Astrocyte (in vitro differentiated cells and primary cell): Measurements from ENCODE around the gene NAV2. TPM values are rescaled to one million over a fixed set of nuclear protein-coding genes. Genes with fewer than 3 reads are reported as not detected.

ENCODE experiments used
- DNase-seq: peaks from one replicate; pipeline ENCODE4 v3.0.0-alpha.2; 2010; ENCODE audit warnings: low read depth
- FAIRE-seq: peaks from 2 replicates; lab custom pipeline; 2011; peaks lifted over from hg19 to GRCh38; lab: Jason Lieb, UNC
- H2AFZ ChIP-seq: 2 replicates; pipeline ENCODE4 v1.6.0; 2012; ENCODE audit warnings: low read depth, low read length, inconsistent platforms
- H3K27ac ChIP-seq: 2 replicates; pipeline ENCODE4 v1.5.1; 2011; ENCODE audit warnings: low read depth, low read length, inconsistent platforms
- H3K27me3 ChIP-seq: 2 replicates; pipeline ENCODE4 v1.6.0; 2011; ENCODE audit warnings: low read length, inconsistent platforms; ENCODE audit not compliant: insufficient read depth
- H3K36me3 ChIP-seq: 2 replicates; pipeline ENCODE4 v1.5.1; 2011; ENCODE audit warnings: low read length, inconsistent platforms; ENCODE audit not compliant: insufficient read depth
- H3K4me1 ChIP-seq: 2 replicates; pipeline ENCODE4 v1.5.1; 2011; ENCODE audit warnings: low read length, inconsistent platforms; ENCODE audit not compliant: insufficient read depth
- H3K4me2 ChIP-seq: 2 replicates; pipeline ENCODE4 v1.6.0; 2012; ENCODE audit warnings: low read length, inconsistent platforms
- H3K4me3 ChIP-seq: 2 replicates; pipeline ENCODE4 v1.5.1; 2011; ENCODE audit warnings: low read depth, mild to moderate bottlenecking, low read length, inconsistent platforms; ENCODE audit not compliant: insufficient read depth
- H3K79me2 ChIP-seq: 2 replicates; pipeline ENCODE4 v1.6.0; 2012; ENCODE audit warnings: mild to moderate bottlenecking, low read length, inconsistent platforms; ENCODE audit not compliant: insufficient read depth
- H3K9ac ChIP-seq: 2 replicates; pipeline ENCODE4 v1.6.0; 2012; ENCODE audit warnings: mild to moderate bottlenecking, low read length, inconsistent platforms
- H3K9me3 ChIP-seq: 2 replicates; pipeline ENCODE4 v1.5.1; 2012; ENCODE audit warnings: low read depth, mild to moderate bottlenecking, low read length, inconsistent platforms; ENCODE audit not compliant: insufficient read depth
- H4K20me1 ChIP-seq: 2 replicates; pipeline ENCODE4 v1.6.0; 2012; ENCODE audit warnings: low read length, inconsistent platforms; ENCODE audit not compliant: insufficient read depth
- H3K27ac Mint-ChIP-seq: one replicate; pipeline ENCODE4 v1.8.0; 2021; ENCODE audit warnings: mild to moderate bottlenecking, mixed read lengths; ENCODE audit not compliant: unreplicated experiment
- H3K27me3 Mint-ChIP-seq: one replicate; pipeline ENCODE4 v1.8.0; 2021; ENCODE audit warnings: low read depth, mixed read lengths; ENCODE audit not compliant: unreplicated experiment
- H3K36me3 Mint-ChIP-seq: one replicate; pipeline ENCODE4 v1.8.0; 2021; ENCODE audit warnings: low read depth, mixed read lengths; ENCODE audit not compliant: unreplicated experiment
- H3K4me1 Mint-ChIP-seq: one replicate; pipeline ENCODE4 v1.8.0; 2021; ENCODE audit warnings: low read depth, mixed read lengths; ENCODE audit not compliant: unreplicated experiment
- H3K4me3 Mint-ChIP-seq: one replicate; pipeline ENCODE4 v1.8.0; 2021; ENCODE audit warnings: mild to moderate bottlenecking, moderate library complexity, mixed read lengths; ENCODE audit not compliant: unreplicated experiment
- H3K9me3 Mint-ChIP-seq: one replicate; pipeline ENCODE4 v1.8.0; 2021; ENCODE audit warnings: mild to moderate bottlenecking, mixed read lengths; ENCODE audit not compliant: unreplicated experiment
- EZH2 ChIP-seq: IDR thresholded peaks from 2 replicates; pipeline ENCODE4 v1.6.1; 2012; ENCODE audit warnings: mild to moderate bottlenecking, low read length, inconsistent platforms; ENCODE audit not compliant: insufficient read depth
- total RNA-seq: library from RNA; stranded (reverse); gene quantifications from 2 replicates; pipeline ENCODE4 v1.2.1, GENCODE V29; 2021
- TF ChIP-seq, protein P1 (sequence below): IDR thresholded peaks from 2 replicates; pipeline ENCODE4 v1.5.1; 2011; ENCODE audit warnings: low read depth, mild to moderate bottlenecking, inconsistent platforms, low read length, moderate library complexity; ENCODE audit not compliant: insufficient read depth

The NAV2 gene
- total RNA-seq, 1 donor from 2014 or later, result 20.6 TPM

DNA sequence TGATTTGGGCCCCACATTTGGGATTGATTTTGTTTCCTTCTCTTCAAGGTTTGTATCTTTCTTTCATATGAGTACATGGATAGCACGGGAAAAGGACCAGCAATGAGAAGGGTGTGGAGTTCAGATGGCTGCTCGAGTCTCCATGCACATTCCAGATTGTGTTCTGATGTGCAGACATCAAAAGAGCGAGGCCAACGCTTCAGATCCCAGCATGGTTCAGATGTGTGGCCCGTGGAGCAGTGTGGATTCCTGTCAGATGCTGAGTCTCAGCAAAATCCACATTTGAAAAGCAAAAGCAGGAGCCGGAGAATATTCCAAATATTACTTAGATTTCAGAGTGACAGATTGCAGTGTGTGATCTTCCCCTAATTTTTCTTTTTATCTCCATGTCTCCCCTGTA, 228.2 kb downstream of the NAV2 start:
- Mint-ChIP-seq H3K4me1 (no peaks in the 10 kb centered on the region), H3K4me3 (no peak overlapping the region), H3K27me3 (peaks cover 2% of the 10 kb centered on the region), H3K36me3 (no peaks in the 10 kb centered on the region), H3K27ac (no peak overlapping the region), H3K9me3 (peaks cover 1% of the 10 kb centered on the region)
- peaks cover 4% of the 10 kb centered on the region for H3K36me3 ChIP-seq
- H3K9me3 ChIP-seq, result no peaks in the 10 kb centered on the region
- H2AFZ ChIP-seq, result no peak overlapping the region
- no peaks in the 10 kb centered on the region for H4K20me1 ChIP-seq
- no peak overlapping the region for H3K4me3 ChIP-seq
- DNase-seq (no peak), FAIRE-seq (no peak)
- no peaks in the 10 kb centered on the region for H3K27me3 ChIP-seq
- TF ChIP-seq, protein P1, sequence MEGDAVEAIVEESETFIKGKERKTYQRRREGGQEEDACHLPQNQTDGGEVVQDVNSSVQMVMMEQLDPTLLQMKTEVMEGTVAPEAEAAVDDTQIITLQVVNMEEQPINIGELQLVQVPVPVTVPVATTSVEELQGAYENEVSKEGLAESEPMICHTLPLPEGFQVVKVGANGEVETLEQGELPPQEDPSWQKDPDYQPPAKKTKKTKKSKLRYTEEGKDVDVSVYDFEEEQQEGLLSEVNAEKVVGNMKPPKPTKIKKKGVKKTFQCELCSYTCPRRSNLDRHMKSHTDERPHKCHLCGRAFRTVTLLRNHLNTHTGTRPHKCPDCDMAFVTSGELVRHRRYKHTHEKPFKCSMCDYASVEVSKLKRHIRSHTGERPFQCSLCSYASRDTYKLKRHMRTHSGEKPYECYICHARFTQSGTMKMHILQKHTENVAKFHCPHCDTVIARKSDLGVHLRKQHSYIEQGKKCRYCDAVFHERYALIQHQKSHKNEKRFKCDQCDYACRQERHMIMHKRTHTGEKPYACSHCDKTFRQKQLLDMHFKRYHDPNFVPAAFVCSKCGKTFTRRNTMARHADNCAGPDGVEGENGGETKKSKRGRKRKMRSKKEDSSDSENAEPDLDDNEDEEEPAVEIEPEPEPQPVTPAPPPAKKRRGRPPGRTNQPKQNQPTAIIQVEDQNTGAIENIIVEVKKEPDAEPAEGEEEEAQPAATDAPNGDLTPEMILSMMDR, result no peak
- no peak for TF ChIP-seq EZH2
- no peak overlapping the region for H3K27ac ChIP-seq
- no peak overlapping the region for H3K4me2 ChIP-seq
- H3K4me1 ChIP-seq, result no peaks in the 10 kb centered on the region
- no peaks in the 10 kb centered on the region for H3K79me2 ChIP-seq
- no peak overlapping the region for H3K9ac ChIP-seq

DNA sequence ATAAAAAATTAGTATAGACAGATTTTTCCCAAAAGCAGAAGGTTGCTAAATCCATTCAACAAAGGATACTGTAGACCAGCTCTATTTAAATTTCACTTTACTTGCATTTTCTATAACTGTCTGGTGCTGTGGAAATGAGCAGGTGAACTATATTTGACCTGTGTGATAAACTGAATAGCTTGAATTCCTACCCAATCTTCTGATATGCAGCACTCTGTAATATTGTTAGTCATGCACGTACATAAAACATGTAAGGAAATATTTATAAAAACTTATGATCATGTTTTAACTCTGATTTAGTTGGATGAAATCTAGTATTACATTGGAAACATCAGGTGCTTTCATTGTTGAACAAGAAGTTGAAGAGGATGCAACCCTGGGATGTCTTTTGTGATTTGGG, 234.0 kb downstream of the NAV2 start:
- no peak overlapping the region for H3K9ac ChIP-seq
- H3K4me3 ChIP-seq, result no peak overlapping the region
- H3K4me1 ChIP-seq, result peaks cover 2% of the 10 kb centered on the region
- no peaks in the 10 kb centered on the region for H3K27me3 ChIP-seq
- H4K20me1 ChIP-seq, result no peaks in the 10 kb centered on the region
- peaks cover 2% of the 10 kb centered on the region for H3K36me3 Mint-ChIP-seq
- no peak for TF ChIP-seq EZH2
- TF ChIP-seq, protein P1, result no peak
- no peak overlapping the region for H3K4me2 ChIP-seq
- no peaks in the 10 kb centered on the region for H3K9me3 ChIP-seq
- no peak overlapping the region for H3K27ac ChIP-seq
- FAIRE-seq (no peak), DNase-seq (no peak)
- H3K27me3 Mint-ChIP-seq, result peaks cover 2% of the 10 kb centered on the region
- H3K4me1 Mint-ChIP-seq, result peaks cover 5% of the 10 kb centered on the region
- peaks cover 14% of the 10 kb centered on the region for H3K36me3 ChIP-seq
- no peak overlapping the region for H3K27ac Mint-ChIP-seq
- H2AFZ ChIP-seq, result no peak overlapping the region
- no peak overlapping the region for H3K4me3 Mint-ChIP-seq
- H3K79me2 ChIP-seq, result no peaks in the 10 kb centered on the region
- H3K9me3 Mint-ChIP-seq, result no peaks in the 10 kb centered on the region

DNA sequence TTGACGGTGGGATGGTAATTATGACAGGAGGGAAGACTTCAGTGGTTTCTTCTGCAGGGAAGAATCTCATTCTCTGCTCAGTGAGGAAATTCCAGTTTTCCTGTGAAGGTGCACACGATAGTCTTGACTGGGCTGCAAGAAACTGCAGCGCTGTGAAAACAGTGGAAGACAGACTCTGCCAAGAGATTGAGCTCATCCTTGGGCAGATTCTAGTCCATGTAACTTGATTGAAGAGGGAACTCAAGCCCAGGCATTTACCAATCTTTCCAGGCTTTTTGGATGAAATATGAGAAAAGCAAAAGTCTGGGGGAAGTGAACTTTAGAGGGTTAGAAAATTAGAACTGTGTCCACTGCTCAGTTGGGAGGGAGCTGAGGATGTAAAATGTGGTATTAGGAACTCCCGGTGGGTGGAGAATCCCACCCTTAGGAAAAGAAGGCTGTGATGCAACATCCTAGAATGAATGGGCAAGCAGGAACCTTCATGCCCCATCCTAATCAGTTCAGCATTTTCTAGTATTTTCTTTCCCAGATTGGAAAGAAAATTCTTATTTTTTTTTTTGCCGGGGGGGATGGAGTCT, 235.0 kb downstream of the NAV2 start:
- Histone ChIP-seq H3K4me2 (no peak overlapping the region), H3K9ac (no peak overlapping the region), H3K27ac (no peak overlapping the region), H3K9me3 (no peaks in the 10 kb centered on the region), H3K79me2 (no peaks in the 10 kb centered on the region), H4K20me1 (no peaks in the 10 kb centered on the region), H2AFZ (no peak overlapping the region), H3K36me3 (peaks cover 14% of the 10 kb centered on the region), H3K27me3 (no peaks in the 10 kb centered on the region), H3K4me1 (peaks cover 10% of the 10 kb centered on the region), H3K4me3 (no peak overlapping the region)
- TF ChIP-seq EZH2, result no peak
- TF ChIP-seq, protein P1, result no peak
- Mint-ChIP-seq H3K9me3 (no peaks in the 10 kb centered on the region), H3K4me1 (peaks cover 6% of the 10 kb centered on the region), H3K4me3 (no peak overlapping the region), H3K36me3 (peaks cover 2% of the 10 kb centered on the region), H3K27ac (no peak overlapping the region), H3K27me3 (no peaks in the 10 kb centered on the region)
- DNase-seq (no peak), FAIRE-seq (no peak)
